ENCODE measurements around the gene HOXD12.

GRCh38 chr2:176078541-176079284 is 20.9 kb upstream of the HOXD12 start:
- no peak for TF ChIP-seq REST (IDR thresholded peaks at IDR 0.05; ENCODE audit: low read depth, low read length)
- no peak for TF ChIP-seq CTCF (IDR thresholded peaks at IDR 0.05)
- TF ChIP-seq RFX5 (IDR thresholded peaks at IDR 0.05; ENCODE audit: low read length) = no peak

Measured in SK-N-SH (cell line).